Heart left ventricle (tissue), 13 donors: Measurements from ENCODE around the gene GOLGA2.

Source experiments
- POLR2A ChIP-seq, 2 donors: fragments of 450-650 bp; IDR thresholded peaks; one replicate each; pipeline ENCODE4 v1.6.1; 2017; ENCODE audit warnings: antibody characterized with exemption in 2 of 2, mild to moderate bottlenecking in 2 of 2, moderate library complexity in 2 of 2
- TF ChIP-seq, protein P1 (sequence below), 12 donors: fragments of 200-600 bp; sonication (generic) in 4 of 12; IDR thresholded peaks; one replicate each; pipeline versions ENCODE4 v1.5.0 to v1.8.0; 2018 to 2022; ENCODE audit warnings: antibody characterized with exemption in 12 of 12, mild to moderate bottlenecking in 5 of 12
- donor health status: ischemic (EF 13 %, LVEDD 7.1; RV severe dilation, severe dysfunction).
- donor health status: DM: no; HTN: yes; CAD: no.
- donor health status: DM: no; HTN: no; CAD: no.
- donor health status: ischemic (EF 25% LVEDD 6.9; RV normal size, moderate dysfunction).
- donor health status: ischemic (EF 25% LVEDD 5.7; RV mildly dilated, moderate dysfunction).
- donor health status: ischemic (EF 35%, LVEDD 5.7; RV mildly dilated, moderate dysfunction).
- donor health status: nonischemic (EF 11% LVEDD 7.7; RV severe dilation, severe dysfunction).
- donor health status: DM: yes; HTN: yes; CAD: no.
- donor health status: PGD.
- donor health status: ischemic (EF 29% LVEDD 5.4; RV normal size, mild dysfunction).
- donor health status: nonischemic (EF 23%, LVEDD 6.1; RV moderate dilation, normal function).

DNA sequence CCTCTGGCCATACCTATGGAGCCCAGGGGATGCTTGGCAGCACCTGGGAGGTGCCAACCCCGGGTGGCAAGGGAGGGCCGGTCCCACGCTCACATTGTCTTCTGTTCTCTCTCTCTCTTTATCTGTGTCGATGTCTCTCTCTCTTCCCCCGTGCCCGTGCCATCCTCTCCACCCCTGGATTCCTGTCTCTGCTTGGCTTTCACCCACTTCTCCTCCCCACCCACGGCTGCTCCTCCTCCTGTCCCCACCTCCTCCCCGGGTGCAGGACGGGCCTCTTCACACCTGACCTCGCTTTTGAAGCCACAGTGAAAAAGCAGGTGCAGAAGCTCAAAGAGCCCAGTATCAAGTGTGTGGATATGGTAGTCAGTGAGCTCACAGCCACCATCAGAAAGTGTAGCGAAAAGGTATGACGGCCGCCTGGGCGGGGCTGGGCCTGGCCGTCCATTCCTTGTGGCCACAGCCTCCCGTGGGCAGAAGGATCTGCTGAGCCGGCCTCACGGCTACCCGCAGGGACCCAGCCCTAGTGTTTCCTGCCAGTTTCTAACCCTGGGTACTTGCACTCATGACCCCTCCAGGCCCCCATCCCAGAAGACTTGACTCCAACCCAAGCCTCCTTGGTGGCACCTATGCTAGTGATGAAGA is 49.9 kb downstream of the GOLGA2 start:
- TF ChIP-seq, protein P1, sequence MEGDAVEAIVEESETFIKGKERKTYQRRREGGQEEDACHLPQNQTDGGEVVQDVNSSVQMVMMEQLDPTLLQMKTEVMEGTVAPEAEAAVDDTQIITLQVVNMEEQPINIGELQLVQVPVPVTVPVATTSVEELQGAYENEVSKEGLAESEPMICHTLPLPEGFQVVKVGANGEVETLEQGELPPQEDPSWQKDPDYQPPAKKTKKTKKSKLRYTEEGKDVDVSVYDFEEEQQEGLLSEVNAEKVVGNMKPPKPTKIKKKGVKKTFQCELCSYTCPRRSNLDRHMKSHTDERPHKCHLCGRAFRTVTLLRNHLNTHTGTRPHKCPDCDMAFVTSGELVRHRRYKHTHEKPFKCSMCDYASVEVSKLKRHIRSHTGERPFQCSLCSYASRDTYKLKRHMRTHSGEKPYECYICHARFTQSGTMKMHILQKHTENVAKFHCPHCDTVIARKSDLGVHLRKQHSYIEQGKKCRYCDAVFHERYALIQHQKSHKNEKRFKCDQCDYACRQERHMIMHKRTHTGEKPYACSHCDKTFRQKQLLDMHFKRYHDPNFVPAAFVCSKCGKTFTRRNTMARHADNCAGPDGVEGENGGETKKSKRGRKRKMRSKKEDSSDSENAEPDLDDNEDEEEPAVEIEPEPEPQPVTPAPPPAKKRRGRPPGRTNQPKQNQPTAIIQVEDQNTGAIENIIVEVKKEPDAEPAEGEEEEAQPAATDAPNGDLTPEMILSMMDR (IDR thresholded peaks at IDR 0.05) = no peak
- no peak for TF ChIP-seq POLR2A (IDR thresholded peaks at IDR 0.05)
